Ishikawa (cell line): Measurements from ENCODE around the gene COG7.

Source experiments
- CEBPB ChIP-seq: IDR thresholded peaks from 2 replicates; pipeline ENCODE4 v1.6.1; 2012
- CREB1 ChIP-seq: IDR thresholded peaks from 2 replicates; pipeline ENCODE4 v1.6.1; 2012; ENCODE audit warnings: low read depth
- EGR1 ChIP-seq: IDR thresholded peaks from 2 replicates; pipeline ENCODE4 v1.6.1; 2012
- EP300 ChIP-seq: IDR thresholded peaks from 2 replicates; pipeline ENCODE4 v1.6.1; 2012; ENCODE audit warnings: borderline replicate concordance
- FOXM1 ChIP-seq: IDR thresholded peaks from 2 replicates; pipeline ENCODE4 v1.6.1; 2012; ENCODE audit warnings: low read depth, borderline replicate concordance
- NFIC ChIP-seq: IDR thresholded peaks from 2 replicates; pipeline ENCODE4 v1.6.1; 2012
- RAD21 ChIP-seq: IDR thresholded peaks from 2 replicates; pipeline ENCODE4 v1.6.1; 2012; ENCODE audit warnings: low read depth
- TAF1 ChIP-seq: IDR thresholded peaks from 2 replicates; pipeline ENCODE4 v1.6.1; 2012; ENCODE audit warnings: low read depth, mild to moderate bottlenecking
- TCF12 ChIP-seq: IDR thresholded peaks from 2 replicates; pipeline ENCODE4 v1.6.1; 2012; ENCODE audit warnings: low read depth
- TEAD4 ChIP-seq: IDR thresholded peaks from 2 replicates; pipeline ENCODE4 v1.6.1; 2012
- YY1 ChIP-seq: IDR thresholded peaks from 2 replicates; pipeline ENCODE4 v1.6.1; 2012; ENCODE audit warnings: low read depth
- ZBTB7A ChIP-seq: IDR thresholded peaks from 2 replicates; pipeline ENCODE4 v1.6.1; 2012; ENCODE audit warnings: low read depth
- TF ChIP-seq, protein P1 (sequence below): IDR thresholded peaks from 2 replicates; pipeline ENCODE4 v1.6.1; 2012; ENCODE audit warnings: low read depth, mild to moderate bottlenecking
- TF ChIP-seq, protein P2 (sequence below): IDR thresholded peaks from 2 replicates; pipeline ENCODE4 v1.6.1; 2012
- TF ChIP-seq, protein P3 (sequence below): IDR thresholded peaks from 2 replicates; pipeline ENCODE4 v1.6.1; 2012

The COG7 gene

DNA sequence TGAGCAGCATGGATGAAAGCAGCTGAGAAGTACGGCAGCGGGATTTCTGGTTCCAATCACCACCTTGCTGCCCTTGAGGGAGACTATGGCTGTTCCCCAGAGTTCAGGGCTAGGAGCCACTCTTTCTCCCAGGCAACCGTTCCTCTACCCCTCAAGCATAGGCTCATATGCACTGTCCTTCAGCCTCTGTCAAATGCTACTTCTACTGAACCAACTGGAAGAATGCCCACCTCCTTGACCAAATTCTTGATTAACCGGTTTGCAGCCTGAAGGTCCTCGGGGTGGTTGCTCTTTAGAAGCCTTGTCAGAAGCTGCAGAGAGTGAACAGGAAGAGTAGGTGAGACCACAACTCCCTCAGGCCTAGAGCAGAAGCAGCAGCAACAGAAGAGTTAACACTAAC lies 33.5 kb upstream of the COG7 start:
- TF ChIP-seq TAF1: no peak
- TF ChIP-seq, protein P1, sequence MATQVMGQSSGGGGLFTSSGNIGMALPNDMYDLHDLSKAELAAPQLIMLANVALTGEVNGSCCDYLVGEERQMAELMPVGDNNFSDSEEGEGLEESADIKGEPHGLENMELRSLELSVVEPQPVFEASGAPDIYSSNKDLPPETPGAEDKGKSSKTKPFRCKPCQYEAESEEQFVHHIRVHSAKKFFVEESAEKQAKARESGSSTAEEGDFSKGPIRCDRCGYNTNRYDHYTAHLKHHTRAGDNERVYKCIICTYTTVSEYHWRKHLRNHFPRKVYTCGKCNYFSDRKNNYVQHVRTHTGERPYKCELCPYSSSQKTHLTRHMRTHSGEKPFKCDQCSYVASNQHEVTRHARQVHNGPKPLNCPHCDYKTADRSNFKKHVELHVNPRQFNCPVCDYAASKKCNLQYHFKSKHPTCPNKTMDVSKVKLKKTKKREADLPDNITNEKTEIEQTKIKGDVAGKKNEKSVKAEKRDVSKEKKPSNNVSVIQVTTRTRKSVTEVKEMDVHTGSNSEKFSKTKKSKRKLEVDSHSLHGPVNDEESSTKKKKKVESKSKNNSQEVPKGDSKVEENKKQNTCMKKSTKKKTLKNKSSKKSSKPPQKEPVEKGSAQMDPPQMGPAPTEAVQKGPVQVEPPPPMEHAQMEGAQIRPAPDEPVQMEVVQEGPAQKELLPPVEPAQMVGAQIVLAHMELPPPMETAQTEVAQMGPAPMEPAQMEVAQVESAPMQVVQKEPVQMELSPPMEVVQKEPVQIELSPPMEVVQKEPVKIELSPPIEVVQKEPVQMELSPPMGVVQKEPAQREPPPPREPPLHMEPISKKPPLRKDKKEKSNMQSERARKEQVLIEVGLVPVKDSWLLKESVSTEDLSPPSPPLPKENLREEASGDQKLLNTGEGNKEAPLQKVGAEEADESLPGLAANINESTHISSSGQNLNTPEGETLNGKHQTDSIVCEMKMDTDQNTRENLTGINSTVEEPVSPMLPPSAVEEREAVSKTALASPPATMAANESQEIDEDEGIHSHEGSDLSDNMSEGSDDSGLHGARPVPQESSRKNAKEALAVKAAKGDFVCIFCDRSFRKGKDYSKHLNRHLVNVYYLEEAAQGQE: no peak
- TF ChIP-seq CREB1: no peak
- TF ChIP-seq ZBTB7A: no peak
- no peak for TF ChIP-seq EGR1
- TF ChIP-seq YY1: no peak
- TF ChIP-seq, protein P2, sequence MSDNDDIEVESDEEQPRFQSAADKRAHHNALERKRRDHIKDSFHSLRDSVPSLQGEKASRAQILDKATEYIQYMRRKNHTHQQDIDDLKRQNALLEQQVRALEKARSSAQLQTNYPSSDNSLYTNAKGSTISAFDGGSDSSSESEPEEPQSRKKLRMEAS: no peak
- no peak for TF ChIP-seq RAD21
- no peak for TF ChIP-seq TCF12
- no peak for TF ChIP-seq EP300
- TF ChIP-seq, protein P3, sequence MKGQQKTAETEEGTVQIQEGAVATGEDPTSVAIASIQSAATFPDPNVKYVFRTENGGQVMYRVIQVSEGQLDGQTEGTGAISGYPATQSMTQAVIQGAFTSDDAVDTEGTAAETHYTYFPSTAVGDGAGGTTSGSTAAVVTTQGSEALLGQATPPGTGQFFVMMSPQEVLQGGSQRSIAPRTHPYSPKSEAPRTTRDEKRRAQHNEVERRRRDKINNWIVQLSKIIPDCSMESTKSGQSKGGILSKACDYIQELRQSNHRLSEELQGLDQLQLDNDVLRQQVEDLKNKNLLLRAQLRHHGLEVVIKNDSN: no peak
- no peak for TF ChIP-seq NFIC
- TF ChIP-seq FOXM1: no peak
- no peak for TF ChIP-seq TEAD4

DNA sequence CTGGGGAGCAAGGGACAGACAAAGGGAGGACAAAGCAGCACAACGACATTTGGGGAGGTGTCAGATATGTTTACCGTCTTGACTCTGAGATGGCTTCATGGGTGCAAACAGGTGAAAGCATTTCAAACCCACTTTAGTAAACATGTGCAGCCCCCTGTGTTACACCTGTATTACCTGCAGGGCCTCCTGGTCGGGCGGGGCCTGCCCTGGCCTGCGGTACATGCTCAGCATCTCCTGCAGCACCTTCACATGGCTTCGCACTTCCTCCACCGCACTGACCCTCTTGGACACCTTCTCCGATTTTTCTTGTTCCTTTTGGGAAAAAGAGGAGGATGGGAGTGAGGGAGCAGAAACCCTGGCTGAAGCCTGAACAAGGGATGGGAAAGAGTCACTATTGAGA lies 32.9 kb upstream of the COG7 start:
- TF ChIP-seq, protein P2: no peak
- TF ChIP-seq ZBTB7A: no peak
- TF ChIP-seq TEAD4: no peak

DNA sequence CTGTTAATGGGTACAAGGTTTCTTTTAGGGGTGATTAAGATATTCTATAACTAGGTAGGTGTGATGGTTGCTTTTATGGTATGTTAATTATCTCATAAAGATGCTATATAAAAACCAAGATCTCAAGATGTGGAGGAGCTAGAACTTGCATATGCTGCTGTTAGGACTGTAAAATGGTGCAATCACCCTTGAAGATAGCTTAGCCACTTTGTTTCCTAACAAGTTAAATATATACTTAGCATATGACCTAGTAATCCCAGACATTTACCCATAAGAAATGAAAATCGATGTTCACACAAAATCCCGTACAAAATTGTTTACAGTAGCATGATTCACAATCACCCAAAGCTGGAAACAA lies 32.2 kb upstream of the COG7 start:
- TF ChIP-seq, protein P3: no peak

DNA sequence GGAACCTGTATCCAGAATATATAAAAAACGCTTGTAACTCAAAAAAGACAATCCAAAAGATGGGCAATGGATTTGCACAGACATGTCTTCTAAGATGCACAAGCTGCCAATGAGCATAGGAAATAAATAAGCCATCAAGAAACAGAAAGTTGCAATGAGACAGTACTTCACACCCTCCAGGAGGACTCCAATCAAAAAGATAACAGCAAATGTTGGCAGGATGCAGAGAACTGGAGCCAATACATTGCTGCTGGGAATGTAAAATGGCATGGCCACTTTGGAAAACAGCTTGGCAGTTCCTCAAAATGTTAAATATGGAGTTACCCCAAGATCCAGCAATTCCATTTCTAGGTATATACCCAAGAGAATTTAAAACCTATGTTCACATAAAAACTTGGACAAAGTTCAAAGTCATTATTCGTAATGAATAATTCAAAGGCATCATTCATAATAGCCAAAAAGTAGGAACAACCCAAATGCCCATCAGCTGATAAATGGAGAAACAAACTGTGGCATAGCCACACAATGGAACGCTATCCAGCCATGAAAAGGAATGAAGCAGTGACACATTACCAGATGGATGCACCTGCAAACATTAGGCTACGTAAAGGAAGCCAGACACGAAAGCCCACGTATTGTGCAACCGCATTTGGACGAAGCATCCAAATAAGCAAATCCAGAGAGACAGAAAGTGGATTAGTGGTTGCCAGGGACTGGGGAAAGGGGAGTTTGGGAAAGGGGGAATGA lies 31.7 kb upstream of the COG7 start:
- TF ChIP-seq CREB1: no peak
- no peak for TF ChIP-seq TCF12
- TF ChIP-seq, protein P3: no peak
- TF ChIP-seq, protein P2: no peak
- no peak for TF ChIP-seq ZBTB7A
- TF ChIP-seq TAF1: no peak
- no peak for TF ChIP-seq NFIC
- TF ChIP-seq EP300: no peak
- TF ChIP-seq, protein P1: no peak

DNA sequence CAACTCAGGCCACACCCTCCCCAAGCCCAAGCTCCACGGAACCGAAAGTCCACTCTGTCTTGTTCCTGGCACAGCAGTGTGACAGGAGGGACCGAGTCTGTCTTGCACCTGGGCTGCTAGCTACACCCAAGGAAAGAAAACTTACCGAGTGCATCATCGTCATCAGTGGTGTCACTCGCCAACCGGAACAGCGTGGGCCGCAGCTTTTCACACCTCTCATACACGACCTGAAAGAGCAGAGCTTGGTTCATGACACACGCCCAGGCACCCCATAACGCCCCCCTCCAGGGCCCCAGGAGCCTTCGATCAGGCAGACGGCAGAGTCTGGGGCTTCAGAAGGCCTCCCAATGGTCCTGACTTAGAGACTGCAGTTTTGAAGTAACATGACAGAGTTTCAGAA lies 29.8 kb upstream of the COG7 start:
- TF ChIP-seq TAF1: no peak
- TF ChIP-seq EGR1: no peak
- no peak for TF ChIP-seq TCF12
- TF ChIP-seq CREB1: no peak

DNA sequence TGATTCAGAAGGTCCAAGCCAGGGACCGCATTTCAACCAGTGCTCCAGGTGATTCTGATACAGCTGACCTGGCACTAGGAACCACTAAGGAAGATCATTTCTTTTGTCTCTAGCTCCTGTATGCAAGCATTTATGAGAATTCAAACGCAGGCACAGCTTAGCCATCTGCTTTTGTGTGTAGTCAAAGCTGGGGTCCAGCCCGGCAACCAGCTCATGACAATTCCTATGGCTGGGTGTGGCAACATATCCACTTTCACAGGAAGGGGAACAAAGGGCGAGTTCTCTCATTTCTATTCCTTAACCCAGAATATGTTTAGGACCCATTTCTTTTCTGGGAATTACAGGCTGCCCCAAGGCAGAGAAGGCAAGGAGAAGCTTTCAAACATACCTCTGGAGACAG lies 27.3 kb upstream of the COG7 start:
- TF ChIP-seq RAD21 (no peak), ZBTB7A (no peak), CEBPB (no peak), CREB1 (no peak), TEAD4 (no peak), YY1 (no peak), FOXM1 (no peak)
- TF ChIP-seq, protein P3: no peak
- TF ChIP-seq, protein P1: no peak
- TF ChIP-seq, protein P2: no peak
